ENCODE measurements around the gene ZNF664. TPM values are rescaled to one million over a fixed set of nuclear protein-coding genes. Genes with fewer than 3 reads are reported as not detected.
A peak's percentile ranks its signal among the peaks of the same experiment; 100 is the strongest.

Gene ZNF664
- polyA plus RNA-seq, 1 experiment, result 66.6 TPM

GRCh38 chr12:124039276-124039675 lies 66.3 kb downstream of the ZNF664 start:
- DNase-seq (ENCODE audit: low read depth, low spot score), result peak; percentile 4

GRCh38 chr12:124040291-124040690 lies 67.3 kb downstream of the ZNF664 start:
- no peak for DNase-seq (ENCODE audit: low read depth, low spot score)
- Histone ChIP-seq H3K27ac (ENCODE audit: low read depth, low read length) (no peak overlapping the region), H3K4me3 (ENCODE audit: low read depth, low read length) (no peak overlapping the region), H3K27me3 (ENCODE audit: control insufficient read depth, insufficient read depth, low read length) (no peaks in the 10 kb centered on the region), H3K9me3 (ENCODE audit: control insufficient read depth, insufficient read depth, low read length) (no peaks in the 10 kb centered on the region)
- POLR2A ChIA-PET, result no interaction called here
- TF ChIP-seq CTCF (IDR thresholded peaks at IDR 0.05; ENCODE audit: low read depth, low read length), result no peak
- CTCF ChIA-PET, result interaction anchor here (0.7 to 1.4 kb wide), 5 partner anchors 9 to 900 kb away, joined by 4 to 6 read pairs (median 6); no protein-coding TSS in a partner anchor

More at GRCh38 chr12:124039276-124039675, 66.3 kb downstream of the ZNF664 start:
- H3K27ac ChIP-seq (ENCODE audit: low read depth, low read length), result no peak overlapping the region
- POLR2A ChIA-PET, result no interaction called here
- no peak overlapping the region for H3K4me3 ChIP-seq (ENCODE audit: low read depth, low read length)
- H3K9me3 ChIP-seq (ENCODE audit: control insufficient read depth, insufficient read depth, low read length), result no peaks in the 10 kb centered on the region
- no peak for TF ChIP-seq CTCF (IDR thresholded peaks at IDR 0.05; ENCODE audit: low read depth, low read length)
- CTCF ChIA-PET, result interaction anchor here (0.6 to 1.4 kb wide), 6 partner anchors 14 to 901 kb away, joined by 3 to 6 read pairs (median 4); no protein-coding TSS in a partner anchor
- H3K27me3 ChIP-seq (ENCODE audit: control insufficient read depth, insufficient read depth, low read length), result no peaks in the 10 kb centered on the region

- POLR2A ChIA-PET, result no interaction called here
- Histone ChIP-seq H3K4me3 (ENCODE audit: low read depth, low read length) (no peak overlapping the region), H3K9me3 (ENCODE audit: control insufficient read depth, insufficient read depth, low read length) (no peaks in the 10 kb centered on the region), H3K27ac (ENCODE audit: low read depth, low read length) (no peak overlapping the region), H3K27me3 (ENCODE audit: control insufficient read depth, insufficient read depth, low read length) (no peaks in the 10 kb centered on the region)
- no peak for TF ChIP-seq CTCF (IDR thresholded peaks at IDR 0.05; ENCODE audit: low read depth, low read length)
- DNase-seq (ENCODE audit: low read depth, low spot score), result no peak
- CTCF ChIA-PET, result interaction anchor here (0.8 to 1.2 kb wide), 3 partner anchors 8 to 135 kb away, joined by 4 to 6 read pairs (median 6); no protein-coding TSS in a partner anchor
These were observed 67.7 kb downstream of the ZNF664 start for GRCh38 chr12:124040737-124041136.

- ChIA-PET CTCF (no interaction called here), POLR2A (no interaction called here)
- no peak for DNase-seq (ENCODE audit: low read depth, low spot score)
- Histone ChIP-seq H3K9me3 (ENCODE audit: control insufficient read depth, insufficient read depth, low read length) (no peaks in the 10 kb centered on the region), H3K4me3 (ENCODE audit: low read depth, low read length) (no peak overlapping the region), H3K27me3 (ENCODE audit: control insufficient read depth, insufficient read depth, low read length) (no peaks in the 10 kb centered on the region), H3K27ac (ENCODE audit: low read depth, low read length) (no peak overlapping the region)
- TF ChIP-seq CTCF (IDR thresholded peaks at IDR 0.05; ENCODE audit: low read depth, low read length), result no peak
These were observed 68.9 kb downstream of the ZNF664 start for GRCh38 chr12:124041907-124042306.

- Histone ChIP-seq H3K4me3 (ENCODE audit: low read depth, low read length) (no peak overlapping the region), H3K27me3 (ENCODE audit: control insufficient read depth, insufficient read depth, low read length) (no peaks in the 10 kb centered on the region), H3K27ac (ENCODE audit: low read depth, low read length) (no peak overlapping the region), H3K9me3 (ENCODE audit: control insufficient read depth, insufficient read depth, low read length) (peaks cover 14% of the 10 kb centered on the region)
- no peak for TF ChIP-seq CTCF (IDR thresholded peaks at IDR 0.05; ENCODE audit: low read depth, low read length)
- DNase-seq (ENCODE audit: low read depth, low spot score), result no peak
- ChIA-PET CTCF (interaction anchor here (1.6 kb wide), 1 partner anchor 12 kb away, joined by 8 read pairs; no protein-coding TSS in a partner anchor), POLR2A (interaction anchor here (0.7 kb wide), 1 partner anchor 36 kb away, joined by 3 read pairs; no protein-coding TSS in a partner anchor)
These were observed 71.0 kb downstream of the ZNF664 start for GRCh38 chr12:124044021-124044420.

All from AG04450 (cell line).